Measurements from ENCODE around the gene CCDC157.

The CCDC157 gene

GRCh38 chr22:30356449-30357235 lies at the start of gene CCDC157, which contains the start of gene SF3A1 (continued):
- TF ChIP-seq HIC1 (tag by site-specific recombination; IDR thresholded peaks at IDR 0.05): peak; percentile 70
- peak; percentile 52; the same call in 1 of the 2 replicates for TF ChIP-seq CTCF (tag by site-specific recombination; IDR thresholded peaks at IDR 0.05)
- peak; percentile 83; the same call in 1 of the 2 replicates for TF ChIP-seq ZBTB20 (tag by site-specific recombination; IDR thresholded peaks at IDR 0.05)
- no peak for TF ChIP-seq ZNF280C (tag by site-specific recombination; IDR thresholded peaks at IDR 0.05)
- peak; percentile 92 for TF ChIP-seq ZEB2 (tag by site-specific recombination; IDR thresholded peaks at IDR 0.05)
- no peak for TF ChIP-seq ZNF544 (tag by site-specific recombination; IDR thresholded peaks at IDR 0.05)
- peak; percentile 94 for TF ChIP-seq ZNF580 (tag by site-specific recombination; IDR thresholded peaks at IDR 0.05)
- no peak for TF ChIP-seq ZNF37A (tag by site-specific recombination; IDR thresholded peaks at IDR 0.05)
- peak; percentile 90 for TF ChIP-seq ZNF76 (tag by site-specific recombination; IDR thresholded peaks at IDR 0.05; ENCODE audit: borderline replicate concordance, low read depth)
- 0 out of 2 replicates have a peak, but pooled peaks have one; percentile 10 for TF ChIP-seq ZNF585B (tag by site-specific recombination; IDR thresholded peaks at IDR 0.05)
- TF ChIP-seq SP7 (tag by site-specific recombination; IDR thresholded peaks at IDR 0.05): peak; percentile 77
- peak; percentile 83; the same call in 1 of the 2 replicates for TF ChIP-seq KLF8 (tag by site-specific recombination; IDR thresholded peaks at IDR 0.05)
- 0 out of 2 replicates have a peak, but pooled peaks have one; percentile 28 for TF ChIP-seq ZSCAN16 (tag by site-specific recombination; IDR thresholded peaks at IDR 0.05)
- 0 out of 2 replicates have a peak, but pooled peaks have one; percentile 31 for TF ChIP-seq ZBTB7A (tag by site-specific recombination; IDR thresholded peaks at IDR 0.05; ENCODE audit: low read depth)
- no peak for TF ChIP-seq MYNN (tag by site-specific recombination; IDR thresholded peaks at IDR 0.05; ENCODE audit: borderline replicate concordance)
- peak; percentile 68 for TF ChIP-seq ZNF449 (tag by site-specific recombination; IDR thresholded peaks at IDR 0.05)
- TF ChIP-seq ZNF692 (tag by site-specific recombination; IDR thresholded peaks at IDR 0.05): peak; percentile 76
- peak; percentile 98 for TF ChIP-seq ZNF629 (tag by site-specific recombination; IDR thresholded peaks at IDR 0.05)
- TF ChIP-seq SP3 (tag by site-specific recombination; IDR thresholded peaks at IDR 0.05): peak; percentile 78
- TF ChIP-seq ZNF501 (tag by site-specific recombination; IDR thresholded peaks at IDR 0.05): peak; percentile 66; the same call in 1 of the 2 replicates
- TF ChIP-seq ZNF518A (tag by site-specific recombination; conservative IDR thresholded peaks at IDR 0.05; ENCODE audit: low read depth): peak; percentile 37; the same call in 1 of the 2 replicates
- no peak for TF ChIP-seq ZNF302 (tag by site-specific recombination; IDR thresholded peaks at IDR 0.05; ENCODE audit: low read depth)
- TF ChIP-seq OSR2 (tag by site-specific recombination; IDR thresholded peaks at IDR 0.05): 0 out of 2 replicates have a peak, but pooled peaks have one; percentile 8
- no peak for TF ChIP-seq ZNF133 (tag by site-specific recombination; IDR thresholded peaks at IDR 0.05)
